CD14-positive monocyte (primary cell): ENCODE data around the gene GLI3. TPM values are rescaled to one million over a fixed set of nuclear protein-coding genes. Genes with fewer than 3 reads are reported as not detected.

Experiments
- DNase-seq, 3 donors: peaks; one replicate each; pipeline ENCODE4 v3.0.0-alpha.2; 2011 to 2022
- H2AFZ ChIP-seq: 2 replicates; pipeline ENCODE4 v1.6.0; 2012; ENCODE audit warnings: mild to moderate bottlenecking, low read depth, low read length, inconsistent platforms; ENCODE audit not compliant: insufficient read depth, poor library complexity, severe bottlenecking
- H3K27ac ChIP-seq, 2 donors: 1 replicate in 1 of 2; 2 replicates in 1 of 2; pipeline ENCODE4 v1.5.1; 2012 to 2013; ENCODE audit warnings: low read length in 2 of 2, control low read depth in 1 of 2, inconsistent platforms in 1 of 2, low read depth in 1 of 2, mild to moderate bottlenecking in 1 of 2
- H3K27me3 ChIP-seq, 2 donors: one replicate each; pipeline versions ENCODE4 v1.6.0 to v1.6.1; 2011 to 2013; ENCODE audit warnings: low read length in 2 of 2; ENCODE audit not compliant: control insufficient read depth in 2 of 2, insufficient read depth in 2 of 2
- H3K36me3 ChIP-seq, 2 donors: replicated peaks in 1 of 2; 1 replicate in 1 of 2; 2 replicates in 1 of 2; pipeline versions ENCODE4 v1.5.1 to v1.6.1; 2012 to 2013; ENCODE audit warnings: low read length in 2 of 2, control low read depth in 1 of 2, inconsistent platforms in 1 of 2, mild to moderate bottlenecking in 1 of 2; ENCODE audit not compliant: insufficient read depth in 2 of 2, control insufficient read depth in 1 of 2
- H3K4me1 ChIP-seq, 2 donors: 1 replicate in 1 of 2; 2 replicates in 1 of 2; pipeline versions ENCODE4 v1.5.1 to v1.6.1; 2012 to 2013; ENCODE audit warnings: low read length in 2 of 2, control low read depth in 1 of 2, inconsistent platforms in 1 of 2, mild to moderate bottlenecking in 1 of 2, moderate library complexity in 1 of 2; ENCODE audit not compliant: insufficient read depth in 2 of 2, control insufficient read depth in 1 of 2
- H3K4me2 ChIP-seq: replicated peaks from 2 replicates; pipeline ENCODE3; 2012; ENCODE audit warnings: low read length, moderate library complexity, mild to moderate bottlenecking; ENCODE audit not compliant: poor library complexity, severe bottlenecking; ENCODE audit errors: extremely low read depth
- H3K4me3 ChIP-seq, 3 experiments: fragments of 200-600 bp in 1 of 3; sonication (generic) in 1 of 3; replicated peaks in 1 of 3; 1 replicate in 2 of 3; 2 replicates in 1 of 3; pipeline ENCODE4 v1.5.1; 2011 to 2013; ENCODE audit warnings: low read length in 3 of 3, mild to moderate bottlenecking in 3 of 3, control low read depth in 2 of 3, low read depth in 2 of 3, inconsistent platforms in 1 of 3, moderate library complexity in 1 of 3
- H3K79me2 ChIP-seq: 2 replicates; pipeline ENCODE4 v1.6.0; 2012; ENCODE audit warnings: mild to moderate bottlenecking, control low read depth, inconsistent platforms, low read length, moderate library complexity; ENCODE audit not compliant: insufficient read depth
- H3K9ac ChIP-seq: 2 replicates; pipeline ENCODE4 v1.6.0; 2017; ENCODE audit warnings: low read length, mild to moderate bottlenecking; ENCODE audit not compliant: insufficient read depth, poor library complexity, severe bottlenecking
- H3K9me3 ChIP-seq, 2 donors: replicated peaks in 1 of 2; 1 replicate in 1 of 2; 2 replicates in 1 of 2; pipeline versions ENCODE4 v1.5.1 to v1.6.1; 2012 to 2013; ENCODE audit warnings: low read length in 2 of 2, control low read depth in 1 of 2; ENCODE audit not compliant: control insufficient read depth in 1 of 2, insufficient read depth in 1 of 2
- H4K20me1 ChIP-seq: 2 replicates; pipeline ENCODE4 v1.6.0; 2012; ENCODE audit warnings: mild to moderate bottlenecking, low read length, control low read depth, moderate library complexity; ENCODE audit not compliant: insufficient read depth
- H3K27ac Mint-ChIP-seq, 7 donors: one replicate each; pipeline ENCODE4 v1.8.0; 2020; ENCODE audit warnings: mild to moderate bottlenecking in 7 of 7, mixed read lengths in 7 of 7, moderate library complexity in 6 of 7, inconsistent platforms in 2 of 7
- H3K27me3 Mint-ChIP-seq, 3 donors: one replicate each; pipeline ENCODE4 v1.8.0; 2021 to 2022; ENCODE audit warnings: low read depth in 3 of 3, mild to moderate bottlenecking in 3 of 3, mixed read lengths in 3 of 3, moderate library complexity in 3 of 3, inconsistent platforms in 1 of 3
- H3K36me3 Mint-ChIP-seq, 2 donors: one replicate each; pipeline ENCODE4 v1.8.0; 2020; ENCODE audit warnings: mixed read lengths in 2 of 2, inconsistent platforms in 1 of 2, mild to moderate bottlenecking in 1 of 2
- H3K4me1 Mint-ChIP-seq: one replicate; pipeline ENCODE4 v1.8.0; 2020; ENCODE audit warnings: mild to moderate bottlenecking, mixed read lengths
- H3K4me3 Mint-ChIP-seq, 2 donors: one replicate each; pipeline ENCODE4 v1.8.0; 2020; ENCODE audit warnings: mild to moderate bottlenecking in 2 of 2, mixed read lengths in 2 of 2, moderate library complexity in 1 of 2
- H3K9me3 Mint-ChIP-seq, 7 donors: one replicate each; pipeline ENCODE4 v1.8.0; 2020 to 2022; ENCODE audit warnings: mixed read lengths in 7 of 7, mild to moderate bottlenecking in 6 of 7, moderate library complexity in 6 of 7, inconsistent platforms in 2 of 7
- CTCF ChIP-seq: fragments of 200-600 bp; IDR thresholded peaks from one replicate; pipeline ENCODE4 v1.8.0; 2022; ENCODE audit warnings: antibody characterized with exemption, mild to moderate bottlenecking
- WGBS: methylation state at CpG from one replicate; pipeline ENCODE4 v1.1.5; 2013; ENCODE audit warnings: missing lambda C conversion rate; ENCODE audit not compliant: insufficient coverage; 5-methylcytosine and 5-hydroxymethylcytosine counted together
- intact Hi-C, 2 donors: fragments of 100-400 bp; cut with micrococcal nuclease; formaldehyde crosslinking; loops; one replicate each; pipeline versions ENCODE4 v1.15.0 to v1.15.1; 2023
- polyA plus RNA-seq, 3 donors: library from polyadenylated mRNA; depleted of rRNA in 1 of 3; unstranded in 2 of 3; stranded (reverse) in 1 of 3; fragments of 300-500 nt in 2 of 3; fragments of >200 nt in 1 of 3; fragmentation: Illumina TruSeq in 2 of 3; gene quantifications; 1 replicate in 2 of 3; 2 replicates in 1 of 3; pipeline ENCODE4 v1.2.3, GENCODE V29; 2012 to 2021

GLI3 gene
- polyA plus RNA-seq, 3 donors: not detected

GRCh38 chr7:41933427-41933826, 303.6 kb downstream of the GLI3 start:
- Mint-ChIP-seq H3K27me3 (no peaks in the 10 kb centered on the region), H3K4me3 (no peak overlapping the region), H3K27ac (no peak overlapping the region), H3K4me1 (no peaks in the 10 kb centered on the region), H3K36me3 (no peaks in the 10 kb centered on the region), H3K9me3 (peaks cover 0 to 5% (median 2%) of the 10 kb centered on the region in 7 donors)
- no peak overlapping the region for H2AFZ ChIP-seq
- no CpG with 5 or more reads among the region's 4 CpGs for WGBS
- no peaks in the 10 kb centered on the region for H3K79me2 ChIP-seq
- H3K36me3 ChIP-seq: no peaks in the 10 kb centered on the region
- no peaks in the 10 kb centered on the region for H3K4me1 ChIP-seq
- no peak overlapping the region for H3K4me2 ChIP-seq
- DNase-seq: no peak
- no peaks in the 10 kb centered on the region for H4K20me1 ChIP-seq
- H3K27me3 ChIP-seq: no peaks in the 10 kb centered on the region
- no peak overlapping the region for H3K27ac ChIP-seq
- intact Hi-C loops: no loop called here
- H3K9me3 ChIP-seq: no peaks in the 10 kb centered on the region
- no peak overlapping the region for H3K9ac ChIP-seq
- TF ChIP-seq CTCF: no peak
- H3K4me3 ChIP-seq: no peak overlapping the region

- H3K9me3 ChIP-seq: no peaks in the 10 kb centered on the region
- Mint-ChIP-seq H3K4me1 (no peaks in the 10 kb centered on the region), H3K27ac (no peak overlapping the region), H3K27me3 (no peaks in the 10 kb centered on the region), H3K4me3 (no peak overlapping the region), H3K36me3 (no peaks in the 10 kb centered on the region), H3K9me3 (peaks cover 0 to 5% (median 2%) of the 10 kb centered on the region in 7 donors)
- no peaks in the 10 kb centered on the region for H4K20me1 ChIP-seq
- no peak overlapping the region for H3K9ac ChIP-seq
- no CpG with 5 or more reads among the region's 6 CpGs for WGBS
- TF ChIP-seq CTCF: no peak
- no peaks in the 10 kb centered on the region for H3K4me1 ChIP-seq
- no peak overlapping the region for H3K27ac ChIP-seq
- no peak overlapping the region for H2AFZ ChIP-seq
- no peaks in the 10 kb centered on the region for H3K36me3 ChIP-seq
- intact Hi-C loops: no loop called here
- DNase-seq: no peak
- no peak overlapping the region for H3K4me3 ChIP-seq
- H3K79me2 ChIP-seq: no peaks in the 10 kb centered on the region
- H3K4me2 ChIP-seq: no peak overlapping the region
- H3K27me3 ChIP-seq: no peaks in the 10 kb centered on the region
These were observed 305.8 kb downstream of the GLI3 start for GRCh38 chr7:41931263-41931646.
